Endothelial cell of umbilical vein (primary cell): ENCODE measurements around the gene GATA3. TPM values are rescaled to one million over a fixed set of nuclear protein-coding genes. Genes with fewer than 3 reads are reported as not detected.

Experiments used
- BruUV-seq: library from RNA; stranded (reverse); fragments of 400-500 nt; replicated peaks from 2 replicates; lab custom pipeline; 2021; lab: Mats Ljungman, UMichigan
- CTCF ChIA-PET: fragments of 300-600, 350-600 bp; sonication (Branson Sonifier 250); formaldehyde crosslinking; loops from one replicate; lab custom pipeline; 2021; ENCODE audit warnings: antibody characterized with exemption, inconsistent platforms; lab: Charles Lee
- POLR2A ChIA-PET: fragments of 300-600, 350-600 bp; sonication (Branson Sonifier 250); formaldehyde crosslinking; loops from one replicate; lab custom pipeline; 2021; ENCODE audit warnings: antibody characterized with exemption, inconsistent platforms; lab: Charles Lee
- DNase-seq: peaks from one replicate; pipeline ENCODE4 v3.0.0-alpha.2; 2011; ENCODE audit warnings: low read depth, low spot score
- FAIRE-seq: peaks from 2 replicates; lab custom pipeline; 2011; peaks lifted over from hg19 to GRCh38; lab: Jason Lieb, UNC
- H2AFZ ChIP-seq: 2 replicates; pipeline ENCODE4 v1.6.0; 2012; ENCODE audit warnings: low read depth, low read length, control low read depth, inconsistent platforms
- H3K27ac ChIP-seq: 2 replicates; pipeline ENCODE4 v1.5.1; 2011; ENCODE audit warnings: low read depth, mild to moderate bottlenecking, control low read depth, low read length, moderate library complexity; ENCODE audit not compliant: insufficient read depth
- H3K27me3 ChIP-seq, 2 experiments: 2 replicates each; pipeline versions ENCODE4 v1.6.0 to v1.6.1; 2011; ENCODE audit warnings: low read length in 2 of 2, mixed read lengths in 1 of 2; ENCODE audit not compliant: control insufficient read depth in 2 of 2, insufficient read depth in 2 of 2
- H3K36me3 ChIP-seq, 2 experiments: 2 replicates in 1 of 2; 3 replicates in 1 of 2; pipeline ENCODE4 v1.5.1; 2011; ENCODE audit warnings: low read length in 2 of 2, mild to moderate bottlenecking in 1 of 2, moderate library complexity in 1 of 2; ENCODE audit not compliant: control insufficient read depth in 2 of 2, insufficient read depth in 2 of 2; ENCODE audit errors: extremely low read depth in 1 of 2
- H3K4me1 ChIP-seq: 3 replicates; pipeline ENCODE4 v1.5.1; 2011; ENCODE audit warnings: mild to moderate bottlenecking, low read length; ENCODE audit not compliant: control insufficient read depth, insufficient read depth; ENCODE audit errors: extremely low read depth
- H3K4me2 ChIP-seq: 2 replicates; pipeline ENCODE4 v1.6.1; 2011; ENCODE audit warnings: low read length, control low read depth, mixed read lengths; ENCODE audit not compliant: insufficient read depth
- H3K4me3 ChIP-seq, 3 experiments: fragments of 200-600 bp in 1 of 3; sonication (generic), shearing (Covaris generic) in 1 of 3; replicated peaks in 1 of 3; 2 replicates each; pipeline ENCODE4 v1.5.1; 2011 to 2016; ENCODE audit warnings: control low read depth in 3 of 3, low read length in 3 of 3, mild to moderate bottlenecking in 2 of 3, inconsistent platforms in 1 of 3, low read depth in 1 of 3, moderate library complexity in 1 of 3; ENCODE audit not compliant: insufficient read depth in 1 of 3
- H3K79me2 ChIP-seq: 2 replicates; pipeline ENCODE4 v1.6.0; 2012; ENCODE audit warnings: low read length, inconsistent platforms; ENCODE audit not compliant: control insufficient read depth, insufficient read depth
- H3K9ac ChIP-seq: replicated peaks from 2 replicates; pipeline ENCODE3; 2011; ENCODE audit warnings: low read length, control low read depth; ENCODE audit not compliant: insufficient read depth; ENCODE audit errors: extremely low read depth
- H3K9me1 ChIP-seq: replicated peaks from 3 replicates; pipeline ENCODE4 v1.6.0; 2011; ENCODE audit warnings: mild to moderate bottlenecking, low read length; ENCODE audit not compliant: control insufficient read depth, insufficient read depth; ENCODE audit errors: extremely low read depth
- H3K9me3 ChIP-seq: replicated peaks from 2 replicates; pipeline ENCODE4 v1.5.1; 2012; ENCODE audit warnings: low read length, inconsistent platforms; ENCODE audit not compliant: control insufficient read depth, insufficient read depth
- H4K20me1 ChIP-seq: replicated peaks from 2 replicates; pipeline ENCODE3; 2011; ENCODE audit warnings: mild to moderate bottlenecking, low read length; ENCODE audit not compliant: control insufficient read depth, insufficient read depth; ENCODE audit errors: extremely low read depth
- CTCF ChIP-seq, 2 donors: IDR thresholded peaks; 1 replicate in 1 of 2; 2 replicates in 1 of 2; pipeline ENCODE4 v1.5.1; 2011; ENCODE audit warnings: low read length in 2 of 2, mild to moderate bottlenecking in 2 of 2, moderate library complexity in 2 of 2, control low read depth in 1 of 2, inconsistent platforms in 1 of 2, low read depth in 1 of 2; ENCODE audit not compliant: insufficient read depth in 1 of 2; ENCODE audit errors: extremely low read depth in 1 of 2
- EZH2 ChIP-seq: IDR thresholded peaks from 2 replicates; pipeline ENCODE4 v1.6.1; 2012; ENCODE audit warnings: borderline replicate concordance, low read depth, mild to moderate bottlenecking, moderate library complexity, low read length, inconsistent platforms; ENCODE audit not compliant: severe bottlenecking
- FOS ChIP-seq: IDR thresholded peaks from 2 replicates; pipeline ENCODE4 v1.6.1; 2011; ENCODE audit warnings: mild to moderate bottlenecking, low read length, moderate library complexity, borderline replicate concordance; ENCODE audit not compliant: insufficient read depth
- GATA2 ChIP-seq: IDR thresholded peaks from 2 replicates; pipeline ENCODE4 v1.7.0; 2011; ENCODE audit warnings: low read depth, mild to moderate bottlenecking, moderate library complexity, mixed read lengths, low read length; ENCODE audit not compliant: insufficient read length, insufficient read depth
- JUN ChIP-seq: IDR thresholded peaks from 2 replicates; pipeline ENCODE4 v1.6.1; 2011; ENCODE audit warnings: borderline replicate concordance, low read depth; ENCODE audit not compliant: insufficient read length, insufficient read depth
- MAX ChIP-seq: IDR thresholded peaks from 2 replicates; pipeline ENCODE4 v1.6.1; 2011; ENCODE audit not compliant: insufficient read depth, insufficient read length
- MYC ChIP-seq: IDR thresholded peaks from one replicate; pipeline ENCODE4 v1.6.1; 2011; ENCODE audit warnings: mild to moderate bottlenecking, low read depth, low read length
- POLR2A ChIP-seq: IDR thresholded peaks from 2 replicates; pipeline ENCODE4 v1.6.1; 2012; ENCODE audit warnings: low read depth, mild to moderate bottlenecking, control low read depth, low read length
- POLR2AphosphoS5 ChIP-seq: IDR thresholded peaks from 2 replicates; pipeline ENCODE4 v1.6.1; 2012; ENCODE audit warnings: low read depth, mild to moderate bottlenecking, control low read depth, low read length, moderate library complexity; ENCODE audit not compliant: insufficient read depth
- dilution Hi-C: fragments of 300-500 bp; cut with MboI; formaldehyde crosslinking; loops from one replicate; pipeline ENCODE4 v1.15.0; 2019; ENCODE audit warnings: low sequenced_read_pairs; ENCODE audit not compliant: extremely low pct_ligation_motif_present
- intact Hi-C: fragments of 100-400 bp; cut with micrococcal nuclease; formaldehyde crosslinking; loops from one replicate; pipeline ENCODE4 v1.10.0; 2022
- polyA plus RNA-seq, 4 experiments: library from polyadenylated mRNA; depleted of rRNA in 3 of 4; stranded (reverse) in 3 of 4; unstranded in 1 of 4; fragments of >200 nt; gene quantifications; 2 replicates each; pipeline versions ENCODE4 v1.2.1 to v1.2.3, GENCODE V29; 2011 to 2012; ENCODE audit warnings: missing spikeins in 1 of 4
- total RNA-seq: library from RNA; stranded (reverse); gene quantifications from 2 replicates; pipeline ENCODE4 v1.2.3, GENCODE V29; 2021

GATA3 gene
- total and polyA plus RNA-seq, 2 donors (not counting 3 experiments of a cell fraction or from before 2014, with no cell fraction given), result 9.3 to 33.0 TPM

- no peaks in the 10 kb centered on the region for H3K36me3 ChIP-seq
- no peaks in the 10 kb centered on the region for H3K9me1 ChIP-seq
- H3K4me3 ChIP-seq, result no peak overlapping the region
- H3K79me2 ChIP-seq, result no peaks in the 10 kb centered on the region
- ChIA-PET CTCF (no interaction called here), POLR2A (no interaction called here)
- H3K9me3 ChIP-seq, result no peaks in the 10 kb centered on the region
- no peaks in the 10 kb centered on the region for H4K20me1 ChIP-seq
- no peak overlapping the region for H3K9ac ChIP-seq
- H3K4me2 ChIP-seq, result no peak overlapping the region
- H3K27ac ChIP-seq, result no peak overlapping the region
- H3K27me3 ChIP-seq, result no peaks in the 10 kb centered on the region
- no TSS peak for BruUV-seq
- dilution Hi-C loops, result no loop called here
- H3K4me1 ChIP-seq, result no peaks in the 10 kb centered on the region
- H2AFZ ChIP-seq, result no peak overlapping the region
- intact Hi-C loops, result no loop called here
- FAIRE-seq (no peak), DNase-seq (no peak)
- TF ChIP-seq MAX (no peak), MYC (no peak), GATA2 (no peak), POLR2AphosphoS5 (no peak), CTCF (IDR thresholded peaks at IDR 0.05; ENCODE audit: extremely low read depth in 1 of 2, insufficient read depth in 1 of 2, low read depth in 1 of 2, low read length in 2 of 2) (no peak), FOS (no peak), POLR2A (no peak), EZH2 (no peak), JUN (no peak)
Measured at GRCh38 chr10:8112230-8112905, 57.9 kb downstream of the GATA3 start.
